ENCODE data around the gene GAS6. TPM values are rescaled to one million over a fixed set of nuclear protein-coding genes. Genes with fewer than 3 reads are reported as not detected.

GAS6 gene
- total and polyA plus RNA-seq, 9 of the 15 experiments (the other 6 are each of a cell fraction or from before 2014, with no cell fraction given), result 0.14 to 9.7 (median 4.7) TPM; not detected in 1

GRCh38 chr13:113863524-113864272 is at the start of gene GAS6 (continued):
- TF ChIP-seq, protein P1, sequence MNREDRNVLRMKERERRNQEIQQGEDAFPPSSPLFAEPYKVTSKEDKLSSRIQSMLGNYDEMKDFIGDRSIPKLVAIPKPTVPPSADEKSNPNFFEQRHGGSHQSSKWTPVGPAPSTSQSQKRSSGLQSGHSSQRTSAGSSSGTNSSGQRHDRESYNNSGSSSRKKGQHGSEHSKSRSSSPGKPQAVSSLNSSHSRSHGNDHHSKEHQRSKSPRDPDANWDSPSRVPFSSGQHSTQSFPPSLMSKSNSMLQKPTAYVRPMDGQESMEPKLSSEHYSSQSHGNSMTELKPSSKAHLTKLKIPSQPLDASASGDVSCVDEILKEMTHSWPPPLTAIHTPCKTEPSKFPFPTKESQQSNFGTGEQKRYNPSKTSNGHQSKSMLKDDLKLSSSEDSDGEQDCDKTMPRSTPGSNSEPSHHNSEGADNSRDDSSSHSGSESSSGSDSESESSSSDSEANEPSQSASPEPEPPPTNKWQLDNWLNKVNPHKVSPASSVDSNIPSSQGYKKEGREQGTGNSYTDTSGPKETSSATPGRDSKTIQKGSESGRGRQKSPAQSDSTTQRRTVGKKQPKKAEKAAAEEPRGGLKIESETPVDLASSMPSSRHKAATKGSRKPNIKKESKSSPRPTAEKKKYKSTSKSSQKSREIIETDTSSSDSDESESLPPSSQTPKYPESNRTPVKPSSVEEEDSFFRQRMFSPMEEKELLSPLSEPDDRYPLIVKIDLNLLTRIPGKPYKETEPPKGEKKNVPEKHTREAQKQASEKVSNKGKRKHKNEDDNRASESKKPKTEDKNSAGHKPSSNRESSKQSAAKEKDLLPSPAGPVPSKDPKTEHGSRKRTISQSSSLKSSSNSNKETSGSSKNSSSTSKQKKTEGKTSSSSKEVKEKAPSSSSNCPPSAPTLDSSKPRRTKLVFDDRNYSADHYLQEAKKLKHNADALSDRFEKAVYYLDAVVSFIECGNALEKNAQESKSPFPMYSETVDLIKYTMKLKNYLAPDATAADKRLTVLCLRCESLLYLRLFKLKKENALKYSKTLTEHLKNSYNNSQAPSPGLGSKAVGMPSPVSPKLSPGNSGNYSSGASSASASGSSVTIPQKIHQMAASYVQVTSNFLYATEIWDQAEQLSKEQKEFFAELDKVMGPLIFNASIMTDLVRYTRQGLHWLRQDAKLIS (CRISPR knock-in tag; IDR thresholded peaks at IDR 0.05), result no peak
- TF ChIP-seq SNRNP70 (optimal IDR thresholded peaks at IDR 0.05; ENCODE audit: low read depth, low read length) (no peak), USF2 (CRISPR knock-in tag; IDR thresholded peaks at IDR 0.05) (no peak)
- TF ChIP-seq, protein P2, sequence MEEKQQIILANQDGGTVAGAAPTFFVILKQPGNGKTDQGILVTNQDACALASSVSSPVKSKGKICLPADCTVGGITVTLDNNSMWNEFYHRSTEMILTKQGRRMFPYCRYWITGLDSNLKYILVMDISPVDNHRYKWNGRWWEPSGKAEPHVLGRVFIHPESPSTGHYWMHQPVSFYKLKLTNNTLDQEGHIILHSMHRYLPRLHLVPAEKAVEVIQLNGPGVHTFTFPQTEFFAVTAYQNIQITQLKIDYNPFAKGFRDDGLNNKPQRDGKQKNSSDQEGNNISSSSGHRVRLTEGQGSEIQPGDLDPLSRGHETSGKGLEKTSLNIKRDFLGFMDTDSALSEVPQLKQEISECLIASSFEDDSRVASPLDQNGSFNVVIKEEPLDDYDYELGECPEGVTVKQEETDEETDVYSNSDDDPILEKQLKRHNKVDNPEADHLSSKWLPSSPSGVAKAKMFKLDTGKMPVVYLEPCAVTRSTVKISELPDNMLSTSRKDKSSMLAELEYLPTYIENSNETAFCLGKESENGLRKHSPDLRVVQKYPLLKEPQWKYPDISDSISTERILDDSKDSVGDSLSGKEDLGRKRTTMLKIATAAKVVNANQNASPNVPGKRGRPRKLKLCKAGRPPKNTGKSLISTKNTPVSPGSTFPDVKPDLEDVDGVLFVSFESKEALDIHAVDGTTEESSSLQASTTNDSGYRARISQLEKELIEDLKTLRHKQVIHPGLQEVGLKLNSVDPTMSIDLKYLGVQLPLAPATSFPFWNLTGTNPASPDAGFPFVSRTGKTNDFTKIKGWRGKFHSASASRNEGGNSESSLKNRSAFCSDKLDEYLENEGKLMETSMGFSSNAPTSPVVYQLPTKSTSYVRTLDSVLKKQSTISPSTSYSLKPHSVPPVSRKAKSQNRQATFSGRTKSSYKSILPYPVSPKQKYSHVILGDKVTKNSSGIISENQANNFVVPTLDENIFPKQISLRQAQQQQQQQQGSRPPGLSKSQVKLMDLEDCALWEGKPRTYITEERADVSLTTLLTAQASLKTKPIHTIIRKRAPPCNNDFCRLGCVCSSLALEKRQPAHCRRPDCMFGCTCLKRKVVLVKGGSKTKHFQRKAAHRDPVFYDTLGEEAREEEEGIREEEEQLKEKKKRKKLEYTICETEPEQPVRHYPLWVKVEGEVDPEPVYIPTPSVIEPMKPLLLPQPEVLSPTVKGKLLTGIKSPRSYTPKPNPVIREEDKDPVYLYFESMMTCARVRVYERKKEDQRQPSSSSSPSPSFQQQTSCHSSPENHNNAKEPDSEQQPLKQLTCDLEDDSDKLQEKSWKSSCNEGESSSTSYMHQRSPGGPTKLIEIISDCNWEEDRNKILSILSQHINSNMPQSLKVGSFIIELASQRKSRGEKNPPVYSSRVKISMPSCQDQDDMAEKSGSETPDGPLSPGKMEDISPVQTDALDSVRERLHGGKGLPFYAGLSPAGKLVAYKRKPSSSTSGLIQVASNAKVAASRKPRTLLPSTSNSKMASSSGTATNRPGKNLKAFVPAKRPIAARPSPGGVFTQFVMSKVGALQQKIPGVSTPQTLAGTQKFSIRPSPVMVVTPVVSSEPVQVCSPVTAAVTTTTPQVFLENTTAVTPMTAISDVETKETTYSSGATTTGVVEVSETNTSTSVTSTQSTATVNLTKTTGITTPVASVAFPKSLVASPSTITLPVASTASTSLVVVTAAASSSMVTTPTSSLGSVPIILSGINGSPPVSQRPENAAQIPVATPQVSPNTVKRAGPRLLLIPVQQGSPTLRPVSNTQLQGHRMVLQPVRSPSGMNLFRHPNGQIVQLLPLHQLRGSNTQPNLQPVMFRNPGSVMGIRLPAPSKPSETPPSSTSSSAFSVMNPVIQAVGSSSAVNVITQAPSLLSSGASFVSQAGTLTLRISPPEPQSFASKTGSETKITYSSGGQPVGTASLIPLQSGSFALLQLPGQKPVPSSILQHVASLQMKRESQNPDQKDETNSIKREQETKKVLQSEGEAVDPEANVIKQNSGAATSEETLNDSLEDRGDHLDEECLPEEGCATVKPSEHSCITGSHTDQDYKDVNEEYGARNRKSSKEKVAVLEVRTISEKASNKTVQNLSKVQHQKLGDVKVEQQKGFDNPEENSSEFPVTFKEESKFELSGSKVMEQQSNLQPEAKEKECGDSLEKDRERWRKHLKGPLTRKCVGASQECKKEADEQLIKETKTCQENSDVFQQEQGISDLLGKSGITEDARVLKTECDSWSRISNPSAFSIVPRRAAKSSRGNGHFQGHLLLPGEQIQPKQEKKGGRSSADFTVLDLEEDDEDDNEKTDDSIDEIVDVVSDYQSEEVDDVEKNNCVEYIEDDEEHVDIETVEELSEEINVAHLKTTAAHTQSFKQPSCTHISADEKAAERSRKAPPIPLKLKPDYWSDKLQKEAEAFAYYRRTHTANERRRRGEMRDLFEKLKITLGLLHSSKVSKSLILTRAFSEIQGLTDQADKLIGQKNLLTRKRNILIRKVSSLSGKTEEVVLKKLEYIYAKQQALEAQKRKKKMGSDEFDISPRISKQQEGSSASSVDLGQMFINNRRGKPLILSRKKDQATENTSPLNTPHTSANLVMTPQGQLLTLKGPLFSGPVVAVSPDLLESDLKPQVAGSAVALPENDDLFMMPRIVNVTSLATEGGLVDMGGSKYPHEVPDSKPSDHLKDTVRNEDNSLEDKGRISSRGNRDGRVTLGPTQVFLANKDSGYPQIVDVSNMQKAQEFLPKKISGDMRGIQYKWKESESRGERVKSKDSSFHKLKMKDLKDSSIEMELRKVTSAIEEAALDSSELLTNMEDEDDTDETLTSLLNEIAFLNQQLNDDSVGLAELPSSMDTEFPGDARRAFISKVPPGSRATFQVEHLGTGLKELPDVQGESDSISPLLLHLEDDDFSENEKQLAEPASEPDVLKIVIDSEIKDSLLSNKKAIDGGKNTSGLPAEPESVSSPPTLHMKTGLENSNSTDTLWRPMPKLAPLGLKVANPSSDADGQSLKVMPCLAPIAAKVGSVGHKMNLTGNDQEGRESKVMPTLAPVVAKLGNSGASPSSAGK (IDR thresholded peaks at IDR 0.05), result no peak
- TF ChIP-seq, protein P3, sequence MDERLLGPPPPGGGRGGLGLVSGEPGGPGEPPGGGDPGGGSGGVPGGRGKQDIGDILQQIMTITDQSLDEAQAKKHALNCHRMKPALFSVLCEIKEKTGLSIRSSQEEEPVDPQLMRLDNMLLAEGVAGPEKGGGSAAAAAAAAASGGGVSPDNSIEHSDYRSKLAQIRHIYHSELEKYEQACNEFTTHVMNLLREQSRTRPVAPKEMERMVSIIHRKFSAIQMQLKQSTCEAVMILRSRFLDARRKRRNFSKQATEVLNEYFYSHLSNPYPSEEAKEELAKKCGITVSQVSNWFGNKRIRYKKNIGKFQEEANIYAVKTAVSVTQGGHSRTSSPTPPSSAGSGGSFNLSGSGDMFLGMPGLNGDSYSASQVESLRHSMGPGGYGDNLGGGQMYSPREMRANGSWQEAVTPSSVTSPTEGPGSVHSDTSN (CRISPR knock-in tag; IDR thresholded peaks at IDR 0.05; ENCODE audit: low read depth), result no peak
- TF ChIP-seq, protein P3 (tag; conservative IDR thresholded peaks at IDR 0.05; ENCODE audit: low read depth), result no peak

Data from K562 (cell line).